GM19328 (cell line): ENCODE data around the gene CAMKMT.

Source experiments
- ATAC-seq: cut with Tn5 transposase; IDR thresholded peaks from one replicate; pipeline ENCODE4 v1.9.1; 2021; ENCODE audit warnings: mild to moderate bottlenecking, moderate library complexity; ENCODE audit not compliant: unreplicated experiment

Gene CAMKMT

GRCh38 chr2:44723921-44724320 lies 362.2 kb downstream of the CAMKMT start:
- no peak for ATAC-seq

- no peak for ATAC-seq
Measured at GRCh38 chr2:44730593-44730992, 368.8 kb downstream of the CAMKMT start.

GRCh38 chr2:44731505-44731904 lies 369.8 kb downstream of the CAMKMT start:
- peak; percentile 62 for ATAC-seq

GRCh38 chr2:44736270-44736942 lies 374.7 kb downstream of the CAMKMT start:
- ATAC-seq: no peak

- ATAC-seq: no peak
Measured at GRCh38 chr2:44740678-44741077, 378.9 kb downstream of the CAMKMT start.

GRCh38 chr2:44741507-44741906 lies 379.8 kb downstream of the CAMKMT start:
- ATAC-seq: no peak

- ATAC-seq: no peak
Measured at GRCh38 chr2:44742057-44742456, 380.3 kb downstream of the CAMKMT start.

GRCh38 chr2:44743473-44743872 lies 381.7 kb downstream of the CAMKMT start:
- no peak for ATAC-seq

GRCh38 chr2:44744961-44745892 lies 383.5 kb downstream of the CAMKMT start:
- ATAC-seq: no peak

- no peak for ATAC-seq
Measured at GRCh38 chr2:44745922-44746766, 384.4 kb downstream of the CAMKMT start.

GRCh38 chr2:44746856-44747615 lies 385.3 kb downstream of the CAMKMT start:
- no peak for ATAC-seq

GRCh38 chr2:44747794-44748193 lies 386.0 kb downstream of the CAMKMT start:
- ATAC-seq: no peak

- no peak for ATAC-seq
Measured at GRCh38 chr2:44751754-44752479, 390.2 kb downstream of the CAMKMT start.

- no peak for ATAC-seq
Measured at GRCh38 chr2:44752761-44753160, 391.0 kb downstream of the CAMKMT start.

GRCh38 chr2:44753552-44754285 lies 392.0 kb downstream of the CAMKMT start:
- ATAC-seq: no peak

GRCh38 chr2:44758591-44758990 lies 396.8 kb downstream of the CAMKMT start:
- no peak for ATAC-seq

- ATAC-seq: no peak
Measured at GRCh38 chr2:44759823-44760222, 398.1 kb downstream of the CAMKMT start.

- no peak for ATAC-seq
Measured at GRCh38 chr2:44763275-44763782, 401.6 kb downstream of the CAMKMT start.

- no peak for ATAC-seq
Measured at GRCh38 chr2:44766220-44766619, 404.5 kb downstream of the CAMKMT start.
